MM.1S (cell line): ENCODE measurements around the gene CEP78.
"Not testable (repeated sequence)": the region's sequence is repeated elsewhere in the genome, so short reads cannot be mapped to it uniquely, and the experiment has no call there.

Source experiments
- CTCF ChIP-seq: fragments of 300-600 bp; sonication (generic); IDR thresholded peaks from 2 replicates; pipeline ENCODE4 v1.5.1; 2016; ENCODE audit warnings: antibody characterized with exemption, low read length, mixed read lengths
- EZH2 ChIP-seq: fragments of 300-600 bp; sonication (generic); optimal IDR thresholded peaks from 2 replicates; pipeline ENCODE3; 2017; ENCODE audit warnings: low read depth, mild to moderate bottlenecking, antibody characterized with exemption, low read length, mixed read lengths
- EZH2phosphoT487 ChIP-seq: fragments of 300-600 bp; sonication (generic); IDR thresholded peaks from 2 replicates; pipeline ENCODE4 v1.6.1; 2018; ENCODE audit warnings: antibody characterized with exemption, low read length

- TF ChIP-seq CTCF, EZH2, EZH2phosphoT487: not testable (repeated sequence)
These were observed 3.4 kb upstream of the CEP78 start for GRCh38 chr9:78232471-78232870.
